OCI-LY7 (cell line): Measurements from ENCODE around the gene CYP24A1.

Source experiments
- CTCF ChIP-seq: fragments of 200-600 bp; sonication (generic); conservative IDR thresholded peaks from 2 replicates; pipeline ENCODE4 v1.5.1; 2014; ENCODE audit warnings: mild to moderate bottlenecking, antibody characterized with exemption, low read length, moderate library complexity, mixed read lengths
- EZH2phosphoT487 ChIP-seq: fragments of 200-600 bp; sonication (generic); IDR thresholded peaks from 2 replicates; pipeline ENCODE4 v1.6.1; 2018; ENCODE audit warnings: low read depth, borderline replicate concordance, mild to moderate bottlenecking, mixed run types, antibody characterized with exemption, low read length, moderate library complexity, mixed read lengths

- no peak for TF ChIP-seq EZH2phosphoT487
- TF ChIP-seq CTCF, result no peak
Observed at GRCh38 chr20:54184071-54184470, 10.3 kb upstream of the CYP24A1 start.
